Upper lobe of right lung (tissue), 1 donor: ENCODE data around the gene CD83. TPM values are rescaled to one million over a fixed set of nuclear protein-coding genes. Genes with fewer than 3 reads are reported as not detected.

Experiments used
- ATAC-seq: fragments of 200-7000 bp; cut with Tn5 transposase; one replicate; pipeline ENCODE4 v1.9.1; 2020; ENCODE audit warnings: mild to moderate bottlenecking, moderate library complexity
- DNase-seq: peaks from one replicate; pipeline ENCODE4 v3.0.0-alpha.2; 2020
- H3K27ac ChIP-seq: fragments of 200-600 bp; one replicate; pipeline ENCODE4 v1.8.0; 2022
- H3K27me3 ChIP-seq: fragments of 200-600 bp; one replicate; pipeline ENCODE4 v1.8.0; 2022; ENCODE audit warnings: mild to moderate bottlenecking
- H3K36me3 ChIP-seq: fragments of 200-600 bp; one replicate; pipeline ENCODE4 v1.8.0; 2022
- H3K4me1 ChIP-seq: fragments of 200-600 bp; one replicate; pipeline ENCODE4 v1.8.0; 2022
- H3K4me3 ChIP-seq: fragments of 200-600 bp; one replicate; pipeline ENCODE4 v1.8.0; 2022; ENCODE audit warnings: mild to moderate bottlenecking
- H3K9me3 ChIP-seq: fragments of 200-600 bp; one replicate; pipeline ENCODE4 v1.8.0; 2022
- intact Hi-C: fragments of 100-400 bp; cut with DNase I; formaldehyde crosslinking; loops from one replicate; pipeline ENCODE4 v1.11.0; 2022
- total RNA-seq: library from RNA; stranded (reverse); fragmentation: NEBNext Ultra II Directional; extraction: Animal tissue kit (Norgen Biotek cat#: 25700); gene quantifications from one replicate; pipeline ENCODE4 v1.2.1, GENCODE V29; 2021
- TF ChIP-seq, protein P1 (sequence below): fragments of 200-600 bp; IDR thresholded peaks from one replicate; pipeline ENCODE4 v1.8.0; 2022; ENCODE audit warnings: antibody characterized with exemption
- donor health status: DM: no; HTN: yes; CAD: no; lungs with severe emphysema.

The CD83 gene
- total RNA-seq, 1 donor from 2014 or later, result 26.0 TPM

DNA sequence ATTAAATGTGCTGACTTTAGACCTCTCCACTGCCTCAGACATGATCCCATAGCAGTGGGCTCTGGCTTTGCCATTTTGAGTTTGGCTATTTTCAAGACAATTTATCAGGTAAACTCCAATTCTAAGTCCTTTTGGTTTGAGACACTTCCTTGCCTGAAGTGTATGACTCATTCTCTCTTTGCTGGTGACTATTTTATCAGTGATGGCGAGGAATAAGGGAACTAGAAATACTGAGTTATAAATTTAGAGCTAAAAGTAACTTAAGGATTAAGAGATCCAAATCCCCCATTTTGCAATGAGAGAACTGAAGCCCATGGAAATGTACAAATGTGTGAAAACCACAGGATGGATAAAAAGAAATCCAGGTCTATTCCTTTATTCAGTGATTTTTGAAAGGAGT lies 30.9 kb upstream of the CD83 start:
- Histone ChIP-seq H3K4me3 (no peak overlapping the region), H3K36me3 (no peaks in the 10 kb centered on the region), H3K27me3 (no peaks in the 10 kb centered on the region), H3K9me3 (no peaks in the 10 kb centered on the region), H3K4me1 (no peaks in the 10 kb centered on the region), H3K27ac (no peak overlapping the region)
- ATAC-seq (no peak), DNase-seq (no peak)
- TF ChIP-seq, protein P1, sequence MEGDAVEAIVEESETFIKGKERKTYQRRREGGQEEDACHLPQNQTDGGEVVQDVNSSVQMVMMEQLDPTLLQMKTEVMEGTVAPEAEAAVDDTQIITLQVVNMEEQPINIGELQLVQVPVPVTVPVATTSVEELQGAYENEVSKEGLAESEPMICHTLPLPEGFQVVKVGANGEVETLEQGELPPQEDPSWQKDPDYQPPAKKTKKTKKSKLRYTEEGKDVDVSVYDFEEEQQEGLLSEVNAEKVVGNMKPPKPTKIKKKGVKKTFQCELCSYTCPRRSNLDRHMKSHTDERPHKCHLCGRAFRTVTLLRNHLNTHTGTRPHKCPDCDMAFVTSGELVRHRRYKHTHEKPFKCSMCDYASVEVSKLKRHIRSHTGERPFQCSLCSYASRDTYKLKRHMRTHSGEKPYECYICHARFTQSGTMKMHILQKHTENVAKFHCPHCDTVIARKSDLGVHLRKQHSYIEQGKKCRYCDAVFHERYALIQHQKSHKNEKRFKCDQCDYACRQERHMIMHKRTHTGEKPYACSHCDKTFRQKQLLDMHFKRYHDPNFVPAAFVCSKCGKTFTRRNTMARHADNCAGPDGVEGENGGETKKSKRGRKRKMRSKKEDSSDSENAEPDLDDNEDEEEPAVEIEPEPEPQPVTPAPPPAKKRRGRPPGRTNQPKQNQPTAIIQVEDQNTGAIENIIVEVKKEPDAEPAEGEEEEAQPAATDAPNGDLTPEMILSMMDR, result no peak
- intact Hi-C loops, result no loop called here

DNA sequence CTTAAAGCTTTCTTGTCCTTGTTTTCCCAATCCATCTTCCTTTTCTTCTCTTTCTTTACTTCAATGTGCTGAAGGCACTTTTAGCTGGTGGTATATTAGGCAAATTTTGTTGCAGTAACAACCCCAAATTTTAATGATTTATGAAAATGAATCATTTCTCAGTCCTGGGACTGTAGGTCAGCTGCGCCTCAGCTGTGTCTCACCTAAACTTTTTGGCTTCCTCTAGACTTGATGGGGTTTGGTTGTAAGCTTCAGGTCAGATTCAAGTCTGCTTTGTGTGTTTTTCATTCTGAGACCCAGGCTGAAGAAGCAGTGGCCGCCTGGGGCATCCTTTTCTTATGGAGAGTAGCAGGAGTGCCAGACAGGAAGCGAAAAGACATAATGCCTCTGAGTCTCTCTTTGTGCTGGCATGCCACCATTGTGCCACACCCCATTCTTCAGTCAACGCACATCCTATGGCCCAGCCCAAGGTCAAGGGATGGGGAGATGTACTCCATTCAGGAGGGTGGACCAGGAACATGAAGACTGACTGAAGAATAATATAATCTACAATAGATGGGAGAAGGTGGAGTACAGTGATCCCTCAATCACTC lies 28.9 kb upstream of the CD83 start:
- TF ChIP-seq, protein P1, result no peak
- H3K36me3 ChIP-seq, result no peaks in the 10 kb centered on the region
- no peaks in the 10 kb centered on the region for H3K9me3 ChIP-seq
- H3K27ac ChIP-seq, result no peak overlapping the region
- no peak overlapping the region for H3K4me3 ChIP-seq
- ATAC-seq (no peak), DNase-seq (no peak)
- no peaks in the 10 kb centered on the region for H3K4me1 ChIP-seq
- H3K27me3 ChIP-seq, result no peaks in the 10 kb centered on the region
- intact Hi-C loops, result no loop called here

DNA sequence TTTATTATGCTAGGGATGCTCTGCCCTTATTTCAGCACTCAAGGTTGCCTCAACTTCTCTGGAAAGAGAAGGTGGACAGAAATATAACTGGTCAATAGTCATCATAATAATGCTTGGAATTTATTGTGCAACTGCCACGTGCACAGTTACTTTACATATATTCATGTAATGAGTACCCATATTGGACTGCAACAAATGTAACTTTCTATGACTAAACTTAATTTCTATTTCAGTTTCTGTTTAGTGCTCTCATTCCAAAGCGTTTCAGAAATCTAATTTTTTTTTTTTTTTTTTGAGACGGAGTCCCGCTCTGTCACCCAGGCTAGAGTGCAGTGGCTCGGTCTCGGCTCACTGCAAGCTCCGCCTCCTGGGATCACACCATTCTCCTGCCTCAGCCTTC lies 28.3 kb upstream of the CD83 start:
- Histone ChIP-seq H3K4me3 (no peak overlapping the region), H3K27ac (no peak overlapping the region), H3K9me3 (no peaks in the 10 kb centered on the region), H3K27me3 (no peaks in the 10 kb centered on the region), H3K4me1 (no peaks in the 10 kb centered on the region), H3K36me3 (no peaks in the 10 kb centered on the region)
- intact Hi-C loops, result no loop called here
- ATAC-seq (no peak), DNase-seq (no peak)
- TF ChIP-seq, protein P1, result no peak

DNA sequence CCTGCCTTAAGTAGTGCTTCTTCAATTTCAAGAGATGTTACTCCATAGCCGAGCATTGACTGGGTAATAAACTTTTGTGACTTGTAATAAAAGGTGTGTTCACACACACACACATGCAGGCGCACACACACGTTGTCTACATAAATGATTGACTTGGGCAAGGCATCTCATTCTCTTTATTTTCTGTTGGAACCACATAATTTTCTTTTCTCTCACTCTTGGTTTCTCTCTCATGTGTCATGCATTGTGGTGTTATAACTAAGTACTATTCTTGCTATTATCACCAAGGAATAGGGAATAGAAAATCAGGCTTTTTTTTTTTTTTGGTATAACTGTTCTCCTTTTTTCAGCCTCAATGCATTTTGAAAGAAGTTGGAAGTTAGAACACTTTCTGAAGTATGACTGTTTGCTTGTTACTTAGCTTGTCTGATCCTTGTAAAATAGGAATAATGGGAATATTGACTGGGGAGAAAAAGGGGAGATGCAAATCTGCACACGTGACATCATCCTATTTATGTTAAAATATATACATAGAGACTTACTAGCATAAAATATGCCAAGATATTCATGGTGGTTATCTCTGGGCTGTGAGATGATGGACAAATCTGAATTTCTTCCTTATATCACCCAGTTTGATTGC lies 26.1 kb upstream of the CD83 start:
- Histone ChIP-seq H3K4me3 (no peak overlapping the region), H3K36me3 (no peaks in the 10 kb centered on the region), H3K4me1 (no peaks in the 10 kb centered on the region), H3K27ac (no peak overlapping the region), H3K9me3 (no peaks in the 10 kb centered on the region), H3K27me3 (no peaks in the 10 kb centered on the region)
- TF ChIP-seq, protein P1, result no peak
- intact Hi-C loops, result no loop called here
- DNase-seq (no peak), ATAC-seq (no peak)

DNA sequence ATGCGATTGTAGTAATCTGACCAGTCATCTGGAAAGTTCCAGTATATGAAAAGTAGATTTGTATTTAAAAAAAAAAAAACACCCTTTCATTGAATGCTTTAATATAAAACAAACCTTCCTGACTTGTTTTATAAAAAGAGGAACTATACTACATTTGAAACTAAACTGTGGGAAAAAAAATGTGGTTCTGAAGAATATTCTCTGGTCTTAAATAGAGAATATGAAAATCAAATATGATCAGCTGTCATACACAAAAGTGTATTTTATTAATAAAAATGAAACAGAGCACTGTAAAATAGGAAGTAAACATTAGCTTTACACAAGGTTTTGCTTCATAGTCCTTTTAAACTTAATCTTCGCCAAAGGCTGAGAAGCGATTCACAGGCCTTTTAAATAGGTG lies 25.3 kb upstream of the CD83 start:
- no peak overlapping the region for H3K27ac ChIP-seq
- TF ChIP-seq, protein P1, result no peak
- ATAC-seq, result no peak
- intact Hi-C loops, result no loop called here
- no peaks in the 10 kb centered on the region for H3K9me3 ChIP-seq
- no peaks in the 10 kb centered on the region for H3K27me3 ChIP-seq
- no peak for DNase-seq
- no peaks in the 10 kb centered on the region for H3K36me3 ChIP-seq
- H3K4me1 ChIP-seq, result no peaks in the 10 kb centered on the region
- no peak overlapping the region for H3K4me3 ChIP-seq
